ENCODE results near the gene HMCN2.

The HMCN2 gene

DNA sequence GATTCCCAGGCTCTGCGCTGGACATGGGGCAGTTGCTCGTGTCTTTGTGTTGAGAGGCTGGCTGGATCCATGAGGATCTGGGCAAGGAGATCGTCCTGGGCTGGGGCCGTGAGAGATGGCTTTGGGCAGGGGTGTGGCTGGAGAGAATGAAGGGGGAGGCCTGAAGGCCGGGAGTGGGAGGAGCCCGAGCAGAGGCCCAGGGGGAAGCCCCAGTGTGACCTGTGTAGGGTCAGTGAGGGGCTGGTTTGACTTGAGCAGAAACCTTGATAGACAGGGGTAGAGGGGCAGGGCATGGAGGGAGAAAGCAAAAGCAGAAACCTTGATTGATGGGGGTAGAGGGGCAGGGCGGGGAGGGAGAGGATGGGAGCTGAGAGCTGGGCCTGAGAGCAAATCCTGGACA lies 124.8 kb downstream of the HMCN2 start:
- TF ChIP-seq, protein P1, sequence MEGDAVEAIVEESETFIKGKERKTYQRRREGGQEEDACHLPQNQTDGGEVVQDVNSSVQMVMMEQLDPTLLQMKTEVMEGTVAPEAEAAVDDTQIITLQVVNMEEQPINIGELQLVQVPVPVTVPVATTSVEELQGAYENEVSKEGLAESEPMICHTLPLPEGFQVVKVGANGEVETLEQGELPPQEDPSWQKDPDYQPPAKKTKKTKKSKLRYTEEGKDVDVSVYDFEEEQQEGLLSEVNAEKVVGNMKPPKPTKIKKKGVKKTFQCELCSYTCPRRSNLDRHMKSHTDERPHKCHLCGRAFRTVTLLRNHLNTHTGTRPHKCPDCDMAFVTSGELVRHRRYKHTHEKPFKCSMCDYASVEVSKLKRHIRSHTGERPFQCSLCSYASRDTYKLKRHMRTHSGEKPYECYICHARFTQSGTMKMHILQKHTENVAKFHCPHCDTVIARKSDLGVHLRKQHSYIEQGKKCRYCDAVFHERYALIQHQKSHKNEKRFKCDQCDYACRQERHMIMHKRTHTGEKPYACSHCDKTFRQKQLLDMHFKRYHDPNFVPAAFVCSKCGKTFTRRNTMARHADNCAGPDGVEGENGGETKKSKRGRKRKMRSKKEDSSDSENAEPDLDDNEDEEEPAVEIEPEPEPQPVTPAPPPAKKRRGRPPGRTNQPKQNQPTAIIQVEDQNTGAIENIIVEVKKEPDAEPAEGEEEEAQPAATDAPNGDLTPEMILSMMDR (conservative IDR thresholded peaks at IDR 0.05; ENCODE audit: low read depth, low read length): no peak
- DNase-seq (ENCODE audit: low read depth): no peak
- no peak overlapping the region for H3K4me3 ChIP-seq (ENCODE audit: low read length)

DNA sequence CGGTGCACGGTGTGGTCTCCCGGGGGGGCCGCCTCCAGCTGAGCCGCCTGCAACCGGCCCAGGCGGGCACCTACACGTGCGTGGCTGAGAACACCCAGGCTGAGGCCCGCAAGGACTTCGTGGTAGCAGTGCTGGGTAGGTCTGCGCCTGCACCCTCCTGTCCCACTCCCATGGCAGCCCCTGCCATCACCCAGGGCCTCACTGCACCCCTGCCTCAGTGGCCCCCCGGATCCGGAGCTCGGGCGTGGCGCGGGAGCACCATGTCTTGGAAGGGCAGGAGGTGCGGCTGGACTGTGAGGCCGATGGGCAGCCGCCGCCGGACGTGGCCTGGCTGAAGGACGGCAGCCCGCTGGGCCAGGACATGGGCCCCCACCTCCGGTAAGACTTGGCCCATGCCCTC lies 125.4 kb downstream of the HMCN2 start:
- no peak overlapping the region for H3K4me3 ChIP-seq (ENCODE audit: low read length)
- TF ChIP-seq, protein P1 (conservative IDR thresholded peaks at IDR 0.05; ENCODE audit: low read depth, low read length): no peak
- DNase-seq (ENCODE audit: low read depth): no peak

DNA sequence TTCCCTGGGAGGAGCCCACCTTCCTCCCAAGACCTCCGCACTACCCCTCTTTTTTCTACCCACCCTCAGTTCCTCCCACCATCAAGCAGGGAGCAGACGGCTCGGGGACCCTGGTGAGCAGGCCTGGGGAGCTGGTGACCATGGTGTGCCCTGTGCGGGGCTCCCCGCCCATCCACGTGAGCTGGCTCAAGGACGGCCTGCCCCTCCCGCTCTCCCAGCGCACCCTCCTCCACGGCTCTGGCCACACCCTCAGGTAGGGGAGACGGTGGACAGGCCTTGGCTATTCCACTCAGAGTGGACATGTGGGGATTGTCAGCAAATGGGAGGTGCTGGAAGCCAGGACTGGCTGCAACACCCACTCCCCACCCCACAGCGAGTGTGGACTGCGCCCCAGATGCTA lies 126.3 kb downstream of the HMCN2 start:
- TF ChIP-seq, protein P1 (conservative IDR thresholded peaks at IDR 0.05; ENCODE audit: low read depth, low read length): no peak
- no peak for DNase-seq (ENCODE audit: low read depth)
- H3K4me3 ChIP-seq (ENCODE audit: low read length): no peak overlapping the region

DNA sequence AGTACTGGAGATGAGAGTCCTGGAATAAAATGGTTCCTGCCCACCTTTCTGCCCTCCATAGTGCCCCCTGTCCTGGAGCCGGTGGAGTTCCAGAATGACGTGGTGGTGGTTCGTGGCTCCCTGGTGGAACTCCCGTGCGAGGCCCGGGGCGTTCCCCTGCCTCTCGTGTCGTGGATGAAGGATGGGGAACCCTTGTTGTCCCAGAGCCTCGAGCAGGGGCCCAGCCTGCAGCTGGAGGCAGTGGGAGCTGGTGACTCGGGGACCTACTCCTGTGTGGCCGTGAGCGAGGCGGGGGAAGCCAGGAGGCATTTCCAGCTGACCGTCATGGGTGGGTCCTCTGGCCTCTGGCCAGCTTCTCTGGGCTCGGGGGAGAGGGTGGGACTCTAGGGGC lies 128.1 kb downstream of the HMCN2 start:
- TF ChIP-seq, protein P1 (conservative IDR thresholded peaks at IDR 0.05; ENCODE audit: low read depth, low read length): no peak

DNA sequence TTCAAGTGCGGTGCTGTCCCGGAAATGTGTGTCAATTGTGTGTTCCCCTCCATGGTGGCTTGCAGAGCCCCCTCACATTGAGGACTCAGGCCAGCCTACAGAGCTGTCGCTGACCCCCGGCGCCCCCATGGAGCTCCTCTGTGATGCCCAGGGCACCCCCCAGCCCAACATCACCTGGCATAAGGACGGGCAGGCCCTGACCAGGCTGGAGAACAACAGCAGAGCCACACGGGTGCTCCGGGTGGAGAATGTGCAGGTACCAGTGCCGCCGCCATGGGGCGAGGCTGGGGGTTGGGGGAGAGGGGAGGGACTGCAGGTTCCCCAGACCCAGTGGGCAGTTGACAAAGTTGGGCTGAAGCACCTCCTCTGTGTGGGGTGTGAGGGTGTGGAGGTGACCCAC lies 128.8 kb downstream of the HMCN2 start:
- H3K4me3 ChIP-seq (ENCODE audit: low read length): no peak overlapping the region
- TF ChIP-seq, protein P1 (conservative IDR thresholded peaks at IDR 0.05; ENCODE audit: low read depth, low read length): no peak
- no peak for DNase-seq (ENCODE audit: low read depth)

More for the DNA sequence above, 128.1 kb downstream of the HMCN2 start:
- H3K4me3 ChIP-seq (ENCODE audit: low read length): no peak overlapping the region
- DNase-seq (ENCODE audit: low read depth): no peak

DNA sequence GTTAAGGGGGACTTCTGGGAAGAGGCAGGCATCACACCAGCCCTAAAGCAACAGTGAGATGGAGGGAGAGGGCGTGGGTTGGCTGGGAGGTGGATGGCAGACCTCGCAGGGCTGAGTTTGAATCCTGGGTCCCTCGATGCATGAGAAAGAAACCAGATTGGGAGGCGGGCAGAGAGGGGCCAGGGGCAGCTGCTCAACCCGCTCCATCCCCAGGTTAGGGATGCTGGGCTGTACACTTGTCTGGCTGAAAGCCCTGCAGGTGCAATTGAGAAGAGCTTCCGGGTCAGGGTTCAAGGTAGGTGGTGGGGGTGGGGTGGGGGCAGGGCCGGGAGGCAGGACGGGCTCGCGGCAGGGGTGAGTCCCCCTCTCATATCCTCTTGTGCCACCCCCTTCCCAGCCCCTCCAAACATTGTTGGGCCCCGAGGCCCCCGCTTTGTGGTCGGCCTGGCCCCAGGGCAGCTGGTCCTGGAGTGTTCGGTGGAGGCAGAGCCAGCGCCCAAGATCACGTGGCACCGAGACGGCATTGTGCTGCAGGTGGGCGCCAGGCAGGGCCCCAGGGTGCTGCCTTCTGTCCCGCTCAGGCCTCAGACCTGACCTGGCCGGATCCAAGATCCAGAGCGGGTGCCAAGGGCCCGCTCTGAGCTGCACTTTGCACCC lies 129.4 kb downstream of the HMCN2 start:
- H3K4me3 ChIP-seq (ENCODE audit: low read length): no peak overlapping the region

More for the DNA sequence above, 129.4 kb downstream of the HMCN2 start:
- DNase-seq (ENCODE audit: low read depth): no peak
- TF ChIP-seq, protein P1 (conservative IDR thresholded peaks at IDR 0.05; ENCODE audit: low read depth, low read length): no peak

Data from retinal pigment epithelial cell (primary cell).